Peyer's patch (tissue), 4 donors: ENCODE measurements around the gene RNU1-1. TPM values are rescaled to one million over a fixed set of nuclear protein-coding genes. Genes with fewer than 3 reads are reported as not detected.
"Not testable (repeated sequence)": the region's sequence is repeated elsewhere in the genome, so short reads cannot be mapped to it uniquely, and the experiment has no call there.

Experiments used
- DNase-seq, 3 donors: peaks; one replicate each; pipeline ENCODE4 v3.0.0-alpha.2; 2017 to 2019
- H3K27ac ChIP-seq, 4 donors: fragments of 200-600 bp; sonication (generic); one replicate each; pipeline ENCODE4 v1.5.1; 2016 to 2019
- H3K27me3 ChIP-seq, 2 donors: fragments of 200-600 bp; sonication (generic); one replicate each; pipeline ENCODE4 v1.5.1; 2019
- H3K36me3 ChIP-seq, 3 donors: fragments of 200-600 bp; sonication (generic); one replicate each; pipeline ENCODE4 v1.5.1; 2016 to 2019
- H3K4me1 ChIP-seq, 4 donors: fragments of 200-600 bp; sonication (generic); one replicate each; pipeline ENCODE4 v1.5.1; 2016 to 2019
- H3K4me3 ChIP-seq, 4 donors: fragments of 200-600 bp; sonication (generic); 1 replicate in 3 of 4; 2 replicates in 1 of 4; pipeline ENCODE4 v1.5.1; 2016 to 2019; ENCODE audit warnings: mild to moderate bottlenecking in 1 of 4
- H3K9me3 ChIP-seq, 4 donors: fragments of 200-600 bp; sonication (generic); one replicate each; pipeline ENCODE4 v1.5.1; 2016 to 2019; ENCODE audit warnings: mild to moderate bottlenecking in 1 of 4
- CTCF ChIP-seq, 6 experiments: fragments of 450-650 bp in 4 of 6; fragments of 200-600 bp in 2 of 6; sonication (generic) in 1 of 6; IDR thresholded peaks; one replicate each; pipeline ENCODE4 v1.5.1; 2017 to 2019; ENCODE audit warnings: antibody characterized with exemption in 6 of 6, mild to moderate bottlenecking in 3 of 6, moderate library complexity in 1 of 6
- POLR2A ChIP-seq, 2 donors: fragments of 450-650 bp; IDR thresholded peaks; one replicate each; pipeline ENCODE4 v1.5.1; 2017; ENCODE audit warnings: antibody characterized with exemption in 2 of 2, mild to moderate bottlenecking in 2 of 2, moderate library complexity in 2 of 2
- total RNA-seq, 4 donors: library from RNA; depleted of rRNA; stranded (reverse); fragments of >200 nt; gene quantifications; one replicate each; pipeline ENCODE4 v1.1.0, GENCODE V29; 2016

RNU1-1 gene
- total RNA-seq, 4 donors from 2014 or later, result under 0.01 TPM

GRCh38 chr1:16535487-16535886, 21.4 kb upstream of the RNU1-1 start:
- H3K4me1 ChIP-seq, H3K36me3 ChIP-seq, DNase-seq, H3K9me3 ChIP-seq, H3K27me3 ChIP-seq, H3K27ac ChIP-seq: not testable (repeated sequence)
- H3K4me3 ChIP-seq, result peak overlapping the region in 2 of 4 donors; percentile 10 to 26

- H3K9me3 ChIP-seq, H3K27ac ChIP-seq, H3K36me3 ChIP-seq, H3K27me3 ChIP-seq, H3K4me1 ChIP-seq: not testable (repeated sequence)
- DNase-seq, result peak in 1 of 3 donors; percentile 70
- peak overlapping the region in 3 of 4 donors; percentile 17 to 31 (median 26) for H3K4me3 ChIP-seq
These were observed 20.9 kb upstream of the RNU1-1 start for GRCh38 chr1:16534829-16535456.

GRCh38 chr1:16534239-16534828, 20.2 kb upstream of the RNU1-1 start:
- H3K27ac ChIP-seq, DNase-seq, H3K27me3 ChIP-seq, H3K36me3 ChIP-seq, H3K4me1 ChIP-seq, H3K9me3 ChIP-seq: not testable (repeated sequence)
- H3K4me3 ChIP-seq, result peak overlapping the region in 2 of 4 donors; percentile 17 to 31

GRCh38 chr1:16532235-16532991, 18.3 kb upstream of the RNU1-1 start:
- H3K27me3 ChIP-seq, H3K4me1 ChIP-seq, H3K36me3 ChIP-seq, H3K9me3 ChIP-seq, DNase-seq, H3K4me3 ChIP-seq, H3K27ac ChIP-seq: not testable (repeated sequence)

GRCh38 chr1:16528338-16528737, 14.3 kb upstream of the RNU1-1 start:
- H3K36me3 ChIP-seq, H3K27ac ChIP-seq, H3K9me3 ChIP-seq, H3K27me3 ChIP-seq, H3K4me3 ChIP-seq, DNase-seq, H3K4me1 ChIP-seq: not testable (repeated sequence)

- not testable (repeated sequence) for DNase-seq, H3K27me3 ChIP-seq
These were observed 11.7 kb upstream of the RNU1-1 start for GRCh38 chr1:16525769-16526168.

GRCh38 chr1:16521679-16522078, 7.6 kb upstream of the RNU1-1 start:
- not testable (repeated sequence) for DNase-seq, H3K4me1 ChIP-seq, H3K4me3 ChIP-seq, H3K9me3 ChIP-seq, H3K36me3 ChIP-seq, H3K27me3 ChIP-seq, H3K27ac ChIP-seq

More at GRCh38 chr1:16525769-16526168, 11.7 kb upstream of the RNU1-1 start:
- not testable (repeated sequence) for H3K4me3 ChIP-seq, H3K4me1 ChIP-seq, H3K36me3 ChIP-seq, H3K27ac ChIP-seq, H3K9me3 ChIP-seq

GRCh38 chr1:16521288-16521583, 7.2 kb upstream of the RNU1-1 start:
- Histone ChIP-seq H3K4me3 (no peak overlapping the region), H3K4me1 (no peaks in the 10 kb centered on the region), H3K36me3 (no peaks in the 10 kb centered on the region), H3K27me3 (no peaks in the 10 kb centered on the region), H3K27ac (no peak overlapping the region), H3K9me3 (no peaks in the 10 kb centered on the region)
- no peak for DNase-seq
- TF ChIP-seq POLR2A (IDR thresholded peaks at IDR 0.05) (no peak), CTCF (IDR thresholded peaks at IDR 0.05) (no peak)

- not testable (repeated sequence) for DNase-seq, H3K27me3 ChIP-seq, H3K9me3 ChIP-seq, H3K4me1 ChIP-seq, H3K4me3 ChIP-seq, H3K36me3 ChIP-seq, H3K27ac ChIP-seq
These were observed 6.6 kb upstream of the RNU1-1 start for GRCh38 chr1:16520435-16521287.

- DNase-seq, H3K4me1 ChIP-seq, H3K9me3 ChIP-seq, H3K36me3 ChIP-seq, H3K4me3 ChIP-seq, H3K27ac ChIP-seq, H3K27me3 ChIP-seq: not testable (repeated sequence)
These were observed 5.3 kb upstream of the RNU1-1 start for GRCh38 chr1:16519255-16519951.

GRCh38 chr1:16518913-16519254, 4.8 kb upstream of the RNU1-1 start:
- not testable (repeated sequence) for H3K4me3 ChIP-seq, H3K36me3 ChIP-seq, H3K4me1 ChIP-seq, DNase-seq, H3K9me3 ChIP-seq, H3K27me3 ChIP-seq, H3K27ac ChIP-seq

- not testable (repeated sequence) for H3K4me1 ChIP-seq, H3K4me3 ChIP-seq, H3K27me3 ChIP-seq, H3K36me3 ChIP-seq, H3K27ac ChIP-seq, DNase-seq, H3K9me3 ChIP-seq
These were observed 2.8 kb upstream of the RNU1-1 start for GRCh38 chr1:16516694-16517410.
